Stimulated activated CD4-positive, alpha-beta T cell treated with anti-CD3 and anti-CD28 coated beads, Interleukin-1b, Interleukin-23, amount 100 ng/mL, for 4 hours (primary cell): ENCODE measurements around the gene PHETA1.
"Not testable (repeated sequence)": the region's sequence is repeated elsewhere in the genome, so short reads cannot be mapped to it uniquely, and the experiment has no call there.

Experiments
- DNase-seq, 2 donors: peaks; one replicate each; pipeline ENCODE4 v3.0.0-alpha.2; 2020; ENCODE audit warnings: low read depth in 2 of 2

PHETA1 gene

DNA sequence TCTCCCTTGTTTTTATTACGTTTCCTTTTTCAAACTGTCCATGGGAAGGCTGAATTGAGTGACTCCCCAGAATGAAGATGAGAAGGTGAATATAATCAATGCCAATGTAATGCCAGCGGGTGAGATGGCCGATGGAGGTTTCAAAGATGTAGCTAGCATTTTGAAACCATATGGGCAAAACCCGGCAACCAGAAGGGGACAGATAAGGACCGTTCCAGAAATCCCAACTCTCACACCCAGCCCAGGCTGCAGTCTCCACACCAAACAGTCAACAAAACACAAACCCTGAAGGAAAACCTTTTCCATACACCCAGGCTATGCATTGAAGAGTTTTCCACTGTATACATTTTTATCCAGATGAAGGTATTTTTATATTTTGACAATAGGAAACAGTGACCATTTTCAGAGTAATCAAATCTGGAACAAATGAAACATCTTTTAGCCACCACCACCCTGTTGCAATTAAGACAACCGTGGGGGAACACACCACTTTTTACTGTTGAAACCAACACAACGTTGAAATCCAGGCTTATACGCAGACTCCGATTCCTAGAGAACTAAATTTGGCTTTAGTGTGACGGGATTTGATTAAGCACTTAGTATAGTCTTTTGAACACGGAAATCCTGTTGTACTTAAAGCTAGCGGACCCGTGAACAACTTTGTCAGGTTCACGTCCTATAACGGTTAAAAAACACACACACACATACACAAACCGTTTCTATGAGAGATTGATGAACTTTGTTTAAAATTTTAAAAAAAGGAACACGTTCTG is 19.0 kb downstream of the PHETA1 start:
- DNase-seq = no peak

DNA sequence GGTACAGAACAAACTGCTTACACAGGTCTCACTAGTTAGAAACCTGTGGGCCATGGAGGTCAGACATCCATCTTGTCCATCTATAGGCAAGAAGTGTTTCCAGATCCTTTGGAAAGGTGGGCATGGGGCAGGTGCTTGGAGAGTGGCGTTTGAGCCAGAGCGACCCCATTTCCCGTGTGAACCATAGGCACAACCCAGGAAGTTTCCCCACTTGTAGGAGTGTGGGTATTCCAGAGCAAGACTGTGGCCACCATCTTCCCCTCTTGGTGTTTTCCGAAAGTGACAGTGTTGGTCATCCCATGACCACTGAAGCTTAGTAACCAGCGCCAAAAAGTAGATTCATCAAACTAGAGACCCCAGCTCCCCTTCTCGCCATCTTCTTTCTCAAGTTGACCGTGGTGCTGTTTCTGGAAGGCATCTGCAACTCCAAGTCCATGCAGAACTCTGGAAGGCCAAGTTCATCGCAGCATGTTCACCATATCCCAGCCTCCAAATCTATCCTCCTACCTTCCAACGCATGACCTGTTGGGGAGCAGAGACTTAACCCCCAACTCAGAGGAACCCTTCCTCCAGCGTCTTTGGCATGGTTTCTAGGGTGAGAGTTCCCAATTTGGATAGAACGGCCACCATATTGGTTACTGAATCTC is 19.7 kb downstream of the PHETA1 start:
- no peak for DNase-seq

DNA sequence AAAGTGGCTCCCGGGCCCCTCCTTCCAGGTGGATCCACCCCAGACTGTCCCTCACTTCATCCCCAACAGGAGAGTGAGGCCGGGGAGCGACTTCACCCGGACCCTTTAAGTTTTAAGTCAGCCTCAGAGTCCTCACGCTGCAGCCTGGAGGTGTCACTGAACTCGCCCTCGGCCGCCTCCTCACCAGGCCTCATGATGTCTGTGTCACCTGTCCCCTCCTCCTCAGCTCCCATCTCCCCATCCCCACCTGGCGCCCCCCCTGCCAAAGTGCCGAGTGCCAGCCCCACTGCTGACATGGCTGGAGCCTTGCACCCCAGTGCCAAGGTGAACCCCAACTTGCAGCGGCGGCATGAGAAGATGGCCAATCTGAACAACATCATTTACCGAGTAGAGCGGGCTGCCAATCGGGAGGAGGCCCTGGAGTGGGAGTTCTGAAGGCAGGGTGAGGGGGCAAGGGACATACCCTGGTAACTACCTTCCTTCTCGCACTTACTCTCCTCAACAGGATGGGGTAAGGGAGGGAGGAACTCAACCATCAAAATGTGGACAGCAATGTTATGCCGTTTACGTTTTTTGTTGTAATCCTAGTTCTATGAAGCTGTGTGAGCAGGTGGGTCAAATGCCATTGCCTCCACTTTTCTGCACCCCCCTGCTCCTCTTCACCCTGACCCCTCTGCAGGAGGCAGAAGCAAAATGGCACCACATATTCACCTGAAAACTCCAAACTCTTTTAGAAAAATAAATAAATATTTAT is 20.8 kb downstream of the PHETA1 start:
- no peak for DNase-seq

DNA sequence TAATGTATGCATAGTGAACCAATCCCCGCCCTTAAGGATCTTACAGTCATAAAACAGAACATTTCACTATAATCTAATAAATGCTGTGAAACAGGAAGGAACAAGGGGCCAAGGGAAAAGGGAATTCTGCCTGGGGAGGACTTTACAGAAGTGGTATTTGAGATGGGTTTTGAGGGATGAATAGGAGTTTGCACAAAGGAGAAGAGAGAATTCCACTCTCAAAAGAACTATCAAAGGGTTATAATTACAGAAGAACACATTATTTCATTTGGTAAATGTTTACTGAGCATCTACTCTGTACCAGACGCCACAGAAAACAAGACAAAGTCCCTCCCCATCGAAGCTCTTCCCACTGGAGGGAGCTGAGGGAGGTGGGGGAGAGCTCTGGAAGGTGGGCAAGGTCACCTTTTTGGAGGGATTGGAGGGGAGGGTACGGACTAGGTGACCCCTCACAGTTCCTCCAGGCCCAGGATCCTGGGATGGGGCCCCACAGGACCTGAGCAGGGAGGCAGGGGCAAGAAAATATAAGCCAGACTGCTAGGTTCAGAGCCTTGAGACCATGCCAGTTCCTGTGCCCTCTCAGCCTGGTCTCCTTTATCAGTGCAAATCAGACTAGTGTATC is 24.5 kb downstream of the PHETA1 start:
- no peak for DNase-seq

DNA sequence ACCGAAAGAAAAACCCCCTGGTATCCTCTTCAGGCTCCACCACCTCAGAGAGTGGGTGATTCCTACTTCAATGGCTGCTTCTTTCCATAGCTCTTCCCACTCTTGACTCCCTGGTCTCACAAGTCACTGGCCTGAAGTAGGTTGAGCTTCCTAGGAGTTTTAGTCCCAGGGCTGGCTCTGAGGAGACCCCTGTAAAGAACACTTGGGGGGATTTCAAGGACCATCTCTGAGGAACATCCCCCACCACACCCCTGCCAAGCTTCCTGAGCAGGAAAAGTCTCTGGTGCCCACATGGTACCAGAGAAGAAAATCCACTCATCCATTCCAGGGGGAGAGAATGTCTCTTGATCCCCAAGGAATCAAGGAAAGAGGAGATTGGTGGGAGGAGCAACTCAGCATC is 25.7 kb downstream of the PHETA1 start:
- DNase-seq = no peak

DNA sequence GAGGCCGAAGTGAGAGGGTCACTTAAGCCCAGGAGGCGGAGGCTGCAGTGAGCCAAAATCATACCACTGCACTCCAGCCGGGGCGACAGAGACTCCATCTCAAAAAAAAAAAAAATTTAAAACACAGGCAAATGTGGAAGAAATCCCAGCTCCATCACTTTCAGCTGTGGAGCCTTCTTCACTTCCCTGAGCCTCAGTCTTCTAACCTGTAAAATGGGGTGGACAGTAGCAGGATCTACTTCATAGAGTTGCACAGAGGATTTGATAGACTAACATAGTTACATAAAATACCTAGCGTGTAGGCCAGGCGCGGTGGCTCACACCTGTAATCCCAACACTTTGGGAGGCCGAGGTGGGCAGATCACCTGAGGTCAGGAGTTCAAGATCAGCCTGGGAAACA is 26.5 kb downstream of the PHETA1 start:
- no peak for DNase-seq

DNA sequence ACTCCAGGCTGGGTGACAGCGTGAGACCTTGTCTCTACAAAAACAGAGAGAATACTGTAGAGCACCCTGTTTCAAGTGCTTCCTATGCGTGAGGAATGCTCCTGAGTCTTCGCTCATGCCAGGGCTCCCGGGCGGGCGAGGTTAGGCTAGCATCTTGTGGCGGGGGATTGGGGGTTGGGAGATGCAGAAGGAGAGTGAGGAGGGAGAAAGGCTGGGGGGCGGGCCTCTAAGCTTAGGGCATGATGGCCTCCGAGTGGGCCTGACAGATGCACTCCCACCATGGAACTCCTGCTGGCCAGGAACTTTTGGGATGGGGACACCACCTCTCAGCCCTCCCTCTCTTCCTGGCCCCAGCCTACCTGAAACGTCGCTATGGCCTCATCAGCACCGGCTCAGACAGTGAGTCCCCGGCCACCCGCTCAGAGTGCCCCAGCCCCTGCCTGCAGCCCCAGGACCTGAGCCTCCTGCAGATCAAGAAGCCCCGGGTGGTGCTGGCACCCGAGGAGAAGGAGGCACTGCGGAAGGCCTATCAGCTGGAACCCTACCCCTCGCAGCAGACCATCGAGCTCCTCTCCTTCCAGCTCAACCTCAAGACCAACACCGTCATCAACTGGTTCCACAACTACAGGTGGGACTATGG is 27.3 kb downstream of the PHETA1 start:
- no peak for DNase-seq

DNA sequence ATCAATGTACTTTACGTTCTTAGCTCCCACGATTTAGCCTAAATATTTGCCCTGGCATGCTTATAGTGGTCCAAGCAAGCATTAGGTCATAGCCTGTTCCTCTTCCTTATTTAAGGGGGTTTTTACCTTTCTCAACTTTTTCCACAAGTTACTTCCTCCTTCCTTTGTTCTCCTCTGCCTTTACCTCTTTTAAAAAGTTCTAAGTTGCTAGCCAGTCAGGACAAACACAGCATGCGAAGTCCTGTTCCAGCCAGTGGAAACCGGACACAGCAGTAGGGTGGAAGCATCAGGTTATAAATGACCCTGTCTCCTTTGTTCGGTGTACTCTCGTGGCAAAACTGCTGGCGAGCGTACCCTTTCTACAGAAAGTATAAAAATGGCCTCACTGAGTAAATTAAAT is 28.2 kb downstream of the PHETA1 start:
- DNase-seq = not testable (repeated sequence)

DNA sequence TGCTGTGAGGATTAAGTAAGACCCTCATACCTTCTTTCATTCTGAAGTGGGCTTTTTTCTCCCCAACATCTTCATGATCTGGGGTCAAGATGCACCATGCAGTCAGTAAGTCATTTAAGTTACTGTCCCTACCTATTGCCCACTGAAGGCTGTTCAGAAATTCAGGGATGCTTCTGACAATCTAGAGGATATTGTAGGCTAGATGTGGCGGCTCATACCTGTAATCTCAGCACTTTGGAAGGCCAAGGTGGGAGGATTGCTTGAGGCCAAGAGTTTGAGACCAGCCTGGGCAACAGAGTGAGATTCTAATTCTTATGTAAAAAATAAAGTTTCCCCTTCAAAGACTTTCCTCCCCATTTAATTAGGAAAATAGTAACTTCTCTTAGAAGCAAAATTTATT is 28.7 kb downstream of the PHETA1 start:
- DNase-seq = no peak

DNA sequence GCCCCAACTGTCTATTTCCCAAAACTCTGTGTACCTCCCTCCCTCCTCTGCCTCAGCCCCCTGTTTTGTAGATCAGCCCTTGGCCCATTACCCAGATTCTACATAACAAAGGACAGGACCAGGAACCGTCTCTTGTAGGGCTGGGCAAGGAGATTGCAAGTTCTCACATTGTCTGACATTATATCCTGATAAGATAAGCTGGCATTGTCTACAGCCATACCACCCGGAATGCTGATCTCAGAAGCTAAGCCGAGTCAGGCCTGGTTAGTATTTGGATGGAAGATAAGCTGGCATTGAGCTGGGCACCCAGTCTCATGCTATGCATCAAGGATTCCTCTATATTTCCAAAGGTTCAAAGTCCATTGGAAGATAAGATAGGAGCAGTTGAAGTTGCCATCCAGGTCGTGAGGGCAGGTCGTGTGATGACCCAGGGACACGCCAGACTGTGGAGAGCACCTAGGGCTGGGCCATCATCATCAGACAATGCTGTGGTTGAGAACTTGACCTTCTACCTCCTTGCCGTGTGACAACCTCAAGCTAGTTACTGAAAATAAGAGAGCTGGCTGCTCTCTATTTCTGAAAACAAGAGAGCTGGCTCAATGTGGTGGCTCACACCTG is 29.5 kb downstream of the PHETA1 start:
- DNase-seq = no peak

DNA sequence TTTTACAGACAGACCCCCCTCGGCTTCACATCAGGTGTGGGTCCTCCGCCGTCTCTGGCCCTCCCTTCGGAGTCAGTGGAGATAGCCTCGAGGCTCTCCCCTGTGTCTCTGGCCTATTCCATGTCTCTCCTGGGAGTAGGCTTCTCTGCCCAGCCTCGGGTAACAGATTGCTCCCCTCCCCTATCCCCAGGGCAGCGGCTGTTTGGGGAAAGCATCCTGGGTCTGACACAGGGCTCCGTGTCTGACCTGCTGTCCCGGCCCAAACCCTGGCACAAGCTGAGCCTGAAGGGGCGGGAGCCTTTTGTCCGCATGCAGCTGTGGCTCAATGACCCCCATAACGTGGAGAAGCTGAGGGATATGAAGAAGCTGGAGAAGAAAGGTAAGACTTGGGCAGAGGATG is 30.8 kb downstream of the PHETA1 start:
- DNase-seq = no peak

DNA sequence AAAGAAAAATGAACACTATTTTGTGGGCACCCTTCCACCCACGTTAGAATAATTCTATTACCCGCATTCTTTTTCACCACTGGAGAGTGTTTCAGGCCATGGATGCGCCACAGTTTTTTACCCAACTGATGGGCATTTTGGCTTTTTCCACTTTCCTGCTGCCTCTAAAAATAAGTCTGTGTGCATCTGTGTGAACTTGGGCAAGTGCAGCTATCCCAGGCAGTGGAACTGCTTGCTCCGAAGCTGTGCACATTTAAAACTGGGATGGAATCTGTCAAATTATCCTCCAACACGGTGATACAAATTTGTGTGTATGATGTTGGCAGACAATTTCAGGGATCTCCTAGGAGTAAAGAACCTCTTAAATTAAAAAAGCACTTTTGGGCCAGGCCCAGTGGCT is 31.5 kb downstream of the PHETA1 start:
- DNase-seq = no peak

DNA sequence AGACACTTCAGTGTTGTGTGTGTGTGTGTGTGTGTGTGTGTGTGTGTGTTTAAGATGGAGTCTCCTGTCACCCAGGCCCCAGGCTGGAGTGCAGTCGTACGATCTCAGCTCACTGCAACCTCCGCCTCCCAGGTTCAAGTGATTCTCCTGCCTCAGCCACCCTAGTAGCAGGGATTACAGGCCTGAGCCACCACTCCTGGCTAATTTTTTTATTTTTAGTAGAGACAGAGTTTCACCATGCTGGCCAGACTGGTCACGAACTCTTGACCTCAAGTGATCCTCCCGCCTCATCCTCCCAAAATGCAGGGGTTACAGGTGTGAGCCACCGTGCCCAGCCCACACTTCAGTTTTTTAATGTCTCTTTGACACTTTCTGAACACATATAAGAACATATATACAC is 32.5 kb downstream of the PHETA1 start:
- DNase-seq = not testable (repeated sequence)

DNA sequence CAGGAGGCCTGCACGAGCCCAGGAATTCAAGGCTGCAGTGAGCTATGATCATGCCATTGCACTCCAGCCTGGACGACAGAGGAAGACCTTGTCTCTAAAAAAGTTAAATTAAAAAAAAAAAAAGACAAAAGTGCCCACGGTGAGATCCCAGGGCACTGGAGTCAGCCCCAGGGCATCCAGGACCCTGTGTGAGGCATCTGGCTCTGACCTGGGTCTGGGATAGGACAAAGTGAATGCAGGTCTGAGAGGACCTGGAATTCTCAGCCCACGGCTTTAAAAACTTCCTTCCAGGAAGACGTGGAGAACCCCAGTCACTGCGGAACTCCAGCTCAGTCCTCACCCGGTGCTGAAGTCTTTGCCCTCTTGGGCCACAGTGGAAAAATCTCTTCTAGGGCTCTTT is 33.1 kb downstream of the PHETA1 start:
- DNase-seq = no peak

DNA sequence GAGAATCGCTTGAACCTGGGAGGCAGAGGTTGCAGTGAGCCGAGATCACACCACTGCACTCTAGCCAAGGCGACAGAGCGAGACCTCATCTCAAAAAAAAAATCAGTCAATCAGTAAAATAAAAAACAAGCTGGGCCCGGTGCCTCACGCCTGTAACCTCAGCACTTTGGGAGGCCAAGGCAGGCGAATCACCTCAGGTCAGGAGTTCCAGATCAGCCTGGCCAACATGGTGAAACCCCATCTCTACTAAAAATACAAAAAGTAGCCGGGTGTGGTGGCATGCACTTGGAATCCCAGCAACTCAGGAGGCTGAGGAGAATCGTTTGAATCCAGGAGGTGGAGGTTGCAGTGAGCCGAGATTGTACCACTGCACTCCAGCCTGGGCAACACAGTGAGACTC is 33.6 kb downstream of the PHETA1 start:
- not testable (repeated sequence) for DNase-seq

DNA sequence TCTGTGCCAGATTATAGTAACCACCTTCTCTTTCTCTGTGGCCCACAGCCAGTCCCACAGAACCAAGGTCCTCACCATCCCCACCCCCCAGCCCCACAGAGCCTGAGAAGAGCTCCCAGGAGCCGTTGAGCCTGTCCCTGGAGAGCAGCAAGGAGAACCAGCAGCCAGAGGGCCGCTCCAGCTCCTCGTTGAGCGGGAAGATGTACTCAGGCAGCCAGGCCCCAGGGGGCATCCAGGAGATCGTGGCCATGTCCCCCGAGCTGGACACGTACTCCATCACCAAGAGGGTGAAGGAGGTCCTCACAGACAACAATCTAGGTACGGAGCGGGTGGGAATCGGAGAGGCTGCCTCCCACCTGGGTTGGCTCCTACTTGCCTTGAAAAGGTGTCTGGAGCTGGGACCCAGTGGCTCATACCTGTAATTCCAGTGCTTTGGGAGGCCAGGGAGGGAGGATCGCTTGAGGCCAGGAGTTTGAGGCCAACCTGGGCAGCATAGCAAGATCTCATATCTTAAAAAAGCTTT is 34.4 kb downstream of the PHETA1 start:
- DNase-seq = no peak

DNA sequence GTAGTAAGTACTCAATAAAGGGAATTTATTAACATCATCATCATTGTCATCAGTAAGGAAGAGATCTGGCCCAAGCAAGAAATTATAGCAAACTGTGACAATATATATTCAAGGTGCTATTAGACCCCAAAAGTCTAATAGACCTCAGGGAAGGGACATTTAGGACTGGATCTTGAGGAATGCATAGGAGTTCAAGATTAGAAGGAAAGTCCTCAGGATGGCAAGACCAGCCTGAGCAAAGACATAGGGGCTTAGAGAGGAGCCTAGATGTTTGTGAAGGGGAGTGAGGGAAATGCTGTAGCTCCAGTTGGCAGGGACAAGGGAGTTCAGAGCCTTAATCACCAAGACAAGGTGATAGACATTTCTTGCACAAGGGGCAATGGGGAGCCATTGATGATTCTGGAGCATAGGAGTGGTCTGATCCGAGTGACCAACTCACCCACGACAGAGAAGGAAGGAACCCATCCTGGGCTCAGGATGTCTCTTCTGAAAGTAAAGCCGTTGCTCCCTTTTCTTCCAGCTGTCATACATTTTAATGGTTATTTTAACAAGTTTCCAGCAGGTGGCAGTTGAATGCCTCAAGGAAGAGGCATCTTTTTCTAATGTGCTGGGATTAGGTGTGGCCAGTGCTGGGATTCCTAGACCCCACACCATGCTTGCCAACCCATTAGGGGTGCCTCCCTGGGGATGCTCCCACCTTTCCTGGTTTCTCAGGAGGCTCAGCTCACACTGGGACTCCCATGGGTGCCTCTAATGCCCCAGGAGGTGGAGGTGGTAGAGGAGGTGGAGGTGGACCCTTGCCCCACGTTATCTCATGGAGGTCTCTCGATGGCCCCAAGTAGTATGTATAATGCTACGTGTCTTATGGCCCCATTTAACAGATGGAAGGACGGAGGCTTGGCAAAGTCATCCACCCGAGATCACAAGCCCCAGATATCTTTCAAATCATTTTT is 37.8 kb downstream of the PHETA1 start:
- no peak for DNase-seq

DNA sequence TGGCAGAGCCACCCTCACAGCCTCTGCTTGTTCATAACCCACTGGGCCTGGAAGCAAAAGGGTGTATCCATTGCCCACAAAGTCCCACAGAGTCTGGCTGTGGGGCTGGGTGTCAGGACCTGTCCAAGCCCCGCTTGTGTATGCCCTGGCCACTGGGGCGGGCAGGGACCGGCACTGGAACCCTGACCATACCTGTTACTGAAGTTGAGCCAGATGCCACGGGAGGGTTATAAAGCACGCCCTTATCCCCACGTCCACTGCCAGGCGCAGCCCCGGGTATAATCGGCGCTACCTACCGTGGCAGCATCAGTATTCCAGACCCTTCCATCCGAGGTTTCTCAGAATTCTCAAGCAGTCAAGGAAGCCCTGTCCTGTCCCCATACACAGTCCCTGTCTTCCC is 40.8 kb downstream of the PHETA1 start:
- no peak for DNase-seq

DNA sequence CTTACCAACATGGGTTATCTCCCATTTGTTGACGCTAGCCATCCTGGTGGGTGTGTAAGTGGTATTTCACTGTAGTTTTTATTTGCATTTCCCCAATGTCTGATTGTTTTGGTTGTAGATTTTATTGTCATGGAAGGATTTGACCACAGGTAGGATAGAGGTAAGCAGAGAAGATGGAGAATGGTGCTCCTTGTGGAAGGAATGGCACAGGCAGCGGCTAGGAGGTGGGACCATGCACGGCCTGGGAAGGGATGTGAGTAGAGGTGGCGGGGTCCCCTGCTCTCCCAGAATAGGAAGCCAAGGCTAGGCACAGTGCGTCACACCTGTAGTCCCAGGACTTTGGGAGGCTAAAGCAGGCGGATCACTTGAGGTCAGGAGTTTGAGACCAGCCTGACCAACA is 41.4 kb downstream of the PHETA1 start:
- DNase-seq = no peak
